Gastroesophageal sphincter (tissue), 3 donors: ENCODE measurements around the gene IL13.

Experiments
- CTCF ChIP-seq, 4 experiments: fragments of 200-600 bp in 2 of 4; fragments of 450-650 bp in 2 of 4; sonication (generic) in 1 of 4; IDR thresholded peaks; one replicate each; pipeline ENCODE4 v1.5.1; 2017 to 2019; ENCODE audit warnings: antibody characterized with exemption in 4 of 4, mild to moderate bottlenecking in 2 of 4, moderate library complexity in 2 of 4
- EP300 ChIP-seq: sonication (generic); formaldehyde crosslinking; IDR thresholded peaks from one replicate; pipeline ENCODE4 v1.6.1; 2017; ENCODE audit warnings: antibody characterized with exemption, mild to moderate bottlenecking
- POLR2A ChIP-seq, 2 donors: fragments of 450-650 bp; IDR thresholded peaks; one replicate each; pipeline ENCODE4 v1.6.1; 2017; ENCODE audit warnings: antibody characterized with exemption in 2 of 2, mild to moderate bottlenecking in 2 of 2, moderate library complexity in 1 of 2
- POLR2AphosphoS5 ChIP-seq: sonication (generic); formaldehyde crosslinking; IDR thresholded peaks from one replicate; pipeline ENCODE4 v1.6.1; 2017; ENCODE audit warnings: antibody characterized with exemption

DNA sequence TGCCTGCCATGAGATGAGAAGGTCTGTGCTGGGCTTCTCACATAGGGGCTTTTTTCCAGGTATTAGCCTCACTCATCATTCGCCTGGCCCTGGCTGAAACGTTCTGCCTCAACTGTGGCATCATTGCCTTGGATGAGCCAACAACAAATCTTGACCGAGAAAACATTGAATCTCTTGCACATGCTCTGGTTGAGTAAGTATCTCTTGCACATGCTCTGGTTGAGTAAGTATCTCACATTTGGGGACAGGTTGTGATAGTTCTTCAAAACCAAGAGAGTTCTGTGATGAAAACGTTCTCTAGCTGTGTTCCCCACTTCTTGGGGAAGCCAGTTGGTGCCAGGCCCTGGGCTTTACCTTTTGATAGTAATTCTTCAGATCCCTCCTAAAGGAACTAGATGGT lies 17.4 kb upstream of the IL13 start:
- TF ChIP-seq CTCF (IDR thresholded peaks at IDR 0.05) (no peak), POLR2A (IDR thresholded peaks at IDR 0.05) (no peak), POLR2AphosphoS5 (no peak), EP300 (no peak)
